GDM1 (cell line): ENCODE results near the gene SLC47A2.

Source experiments
- DNase-seq: peaks from one replicate; lab custom pipeline; 2025; lab: John Stamatoyannopoulos, UW

The SLC47A2 gene

DNA sequence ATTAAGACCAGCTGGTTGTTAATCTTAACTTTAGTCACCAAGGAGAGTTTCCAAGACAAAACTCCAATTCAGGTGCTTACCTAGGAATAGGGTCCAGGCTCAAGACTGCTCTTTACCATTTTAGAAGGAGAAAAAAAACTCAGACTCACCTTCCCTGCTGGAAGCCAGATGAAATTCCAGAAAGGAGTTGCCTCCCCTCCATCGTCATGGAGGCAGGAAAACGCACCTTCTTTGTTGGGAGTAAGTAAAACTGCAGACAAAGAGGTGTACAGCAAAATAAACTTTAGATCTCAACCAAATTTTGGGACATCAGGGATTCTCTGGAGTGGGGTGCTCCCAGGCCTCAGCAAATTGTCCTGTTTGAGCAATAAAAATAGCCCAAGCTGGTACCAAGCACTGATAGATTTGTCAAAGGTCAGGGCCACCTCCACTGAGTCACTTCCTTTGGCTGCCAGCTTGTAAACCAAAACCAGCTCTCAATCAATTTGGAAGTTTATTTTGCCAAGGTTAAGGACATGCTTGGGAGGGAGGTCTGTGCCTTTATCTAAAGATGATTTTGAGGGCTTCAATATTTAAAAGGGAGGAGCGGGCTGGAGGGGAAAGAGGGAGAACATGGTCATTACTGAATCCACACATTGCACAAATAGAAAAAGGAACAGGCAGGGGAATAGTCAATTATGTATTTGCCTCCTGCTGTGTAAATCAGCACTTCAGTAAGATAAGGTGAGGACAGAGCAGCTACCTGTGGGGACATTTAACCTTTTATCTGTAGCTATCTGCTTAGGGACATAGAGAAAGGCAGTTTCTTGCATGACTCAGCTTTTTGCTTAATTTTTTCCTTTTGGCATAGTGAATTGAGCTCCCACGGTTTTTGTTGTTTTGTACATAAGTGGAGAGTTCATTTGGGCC lies 69.3 kb downstream of the SLC47A2 start:
- no peak for DNase-seq

DNA sequence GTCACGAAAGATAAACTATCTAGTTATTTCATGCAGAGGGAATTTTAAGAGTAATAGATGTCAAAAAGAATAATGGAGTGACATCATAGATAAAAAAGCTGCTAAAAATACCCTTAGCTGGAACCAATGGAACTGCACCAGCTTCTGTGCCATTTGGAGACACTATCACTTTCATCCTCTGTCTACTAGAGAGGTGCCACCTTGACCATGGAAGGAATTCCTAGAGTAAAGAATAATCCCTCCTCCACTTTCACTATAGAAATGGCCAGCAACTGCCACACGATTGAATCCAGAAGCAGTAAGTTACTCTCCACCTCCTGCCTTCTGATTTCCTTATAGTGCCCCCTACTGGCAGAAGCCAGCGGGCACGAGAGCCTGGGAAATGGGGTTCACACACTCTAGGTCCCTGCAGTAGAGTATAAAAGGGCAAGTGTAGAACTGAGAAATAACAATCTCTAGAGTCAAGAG lies 70.6 kb downstream of the SLC47A2 start:
- DNase-seq, result peak; percentile 53

GRCh38 chr17:19644493-19645210 lies 71.7 kb downstream of the SLC47A2 start:
- DNase-seq, result no peak

GRCh38 chr17:19642373-19642893 lies 74.0 kb downstream of the SLC47A2 start:
- no peak for DNase-seq

DNA sequence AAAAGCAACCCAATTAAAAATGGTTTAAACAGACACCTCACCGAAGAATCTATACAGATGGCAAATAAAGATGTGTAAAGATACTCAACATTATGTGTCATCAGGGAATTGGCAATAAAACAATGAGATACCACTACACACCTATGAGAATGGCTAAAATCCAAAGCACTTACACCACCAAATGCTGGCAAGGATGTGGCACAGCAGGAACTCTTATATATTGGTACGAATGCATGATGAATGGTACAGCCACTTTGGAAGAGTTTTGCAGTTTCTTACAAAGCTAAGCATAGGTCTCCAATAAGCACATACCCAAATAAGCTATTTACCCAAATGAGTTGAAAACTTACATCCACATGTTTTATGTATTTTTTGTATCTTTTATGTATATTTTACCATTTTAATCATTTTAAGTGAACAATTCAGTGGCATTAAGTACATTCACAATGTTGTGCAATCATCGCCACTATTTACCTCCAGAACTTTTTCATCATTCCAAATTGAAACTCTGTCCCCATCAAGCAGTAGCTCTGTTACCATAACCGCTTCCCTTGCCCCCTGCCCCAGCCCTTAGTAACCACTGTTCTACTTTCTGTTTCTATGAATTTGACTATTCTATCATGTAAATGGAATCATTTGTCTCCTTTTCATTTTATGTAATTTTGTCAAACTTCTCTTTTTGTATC lies 74.6 kb downstream of the SLC47A2 start:
- no peak for DNase-seq

GRCh38 chr17:19631905-19632304 lies 84.5 kb downstream of the SLC47A2 start:
- DNase-seq, result no peak

DNA sequence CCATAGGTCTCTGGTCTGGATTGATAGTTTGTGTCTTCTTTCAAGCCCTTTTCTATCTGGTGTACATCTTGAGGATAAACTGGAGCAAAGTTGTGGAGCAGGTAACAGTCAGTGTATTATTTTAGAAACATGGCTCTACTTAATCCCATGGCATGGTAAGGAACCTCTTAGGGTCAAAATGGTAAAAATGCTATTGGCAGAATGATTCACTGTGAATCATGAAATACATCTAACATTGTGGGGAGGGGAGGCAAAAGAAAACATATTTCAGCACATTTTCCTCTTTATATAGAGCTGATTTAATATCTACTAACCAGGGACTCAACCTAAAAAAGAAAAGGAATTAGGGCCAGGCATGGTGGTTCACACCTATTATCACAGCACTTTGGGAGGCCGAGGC lies 85.7 kb downstream of the SLC47A2 start:
- no peak for DNase-seq

DNA sequence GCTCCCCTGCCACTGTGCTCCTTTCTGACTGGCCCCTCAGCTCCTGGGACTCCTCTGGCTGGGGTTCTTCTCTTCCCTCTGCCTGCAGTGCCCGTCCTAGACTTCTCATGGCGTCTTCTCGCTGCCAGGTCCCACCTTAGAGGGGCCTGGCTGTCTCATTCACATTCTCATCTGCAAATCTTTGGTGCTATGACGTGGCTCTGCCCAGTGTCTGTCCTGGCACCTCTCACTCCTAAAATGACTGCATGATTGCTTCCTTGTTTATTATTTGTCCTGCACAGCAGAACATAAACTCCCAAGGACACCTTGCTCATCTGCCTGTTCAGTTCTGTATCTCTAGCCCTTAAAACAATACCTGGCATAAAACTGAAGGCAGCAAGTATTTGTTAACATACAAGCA lies 86.3 kb downstream of the SLC47A2 start:
- DNase-seq, result no peak

GRCh38 chr17:19629449-19629848 lies 86.9 kb downstream of the SLC47A2 start:
- no peak for DNase-seq
